Endothelial cell of umbilical vein (primary cell): Measurements from ENCODE around the gene KLRD1.

Source experiments
- CTCF ChIP-seq, 2 donors: IDR thresholded peaks; 1 replicate in 1 of 2; 2 replicates in 1 of 2; pipeline ENCODE4 v1.5.1; 2011; ENCODE audit warnings: low read length in 2 of 2, mild to moderate bottlenecking in 2 of 2, moderate library complexity in 2 of 2, control low read depth in 1 of 2, inconsistent platforms in 1 of 2, low read depth in 1 of 2; ENCODE audit not compliant: insufficient read depth in 1 of 2; ENCODE audit errors: extremely low read depth in 1 of 2
- JUN ChIP-seq: IDR thresholded peaks from 2 replicates; pipeline ENCODE4 v1.6.1; 2011; ENCODE audit warnings: borderline replicate concordance, low read depth; ENCODE audit not compliant: insufficient read length, insufficient read depth
- MYC ChIP-seq: IDR thresholded peaks from one replicate; pipeline ENCODE4 v1.6.1; 2011; ENCODE audit warnings: mild to moderate bottlenecking, low read depth, low read length
- POLR2A ChIP-seq: IDR thresholded peaks from 2 replicates; pipeline ENCODE4 v1.6.1; 2012; ENCODE audit warnings: low read depth, mild to moderate bottlenecking, control low read depth, low read length
- POLR2AphosphoS5 ChIP-seq: IDR thresholded peaks from 2 replicates; pipeline ENCODE4 v1.6.1; 2012; ENCODE audit warnings: low read depth, mild to moderate bottlenecking, control low read depth, low read length, moderate library complexity; ENCODE audit not compliant: insufficient read depth

GRCh38 chr12:10320643-10321042 lies 13.0 kb downstream of the KLRD1 start:
- TF ChIP-seq CTCF (IDR thresholded peaks at IDR 0.05; ENCODE audit: extremely low read depth in 1 of 2, insufficient read depth in 1 of 2, low read depth in 1 of 2, low read length in 2 of 2) (no peak), JUN (no peak), POLR2AphosphoS5 (no peak), POLR2A (no peak), MYC (no peak)
